NCI-H2196 treated with DMSO at 0.1 percent for 48 hours (cell line): Measurements from ENCODE around the gene DNM3.
"Not testable (repeated sequence)": the region's sequence is repeated elsewhere in the genome, so short reads cannot be mapped to it uniquely, and the experiment has no call there.

Experiments used
- DNase-seq: peaks from one replicate; lab custom pipeline; 2025; ENCODE audit not compliant: unreplicated experiment; lab: John Stamatoyannopoulos, UW

DNM3 gene

DNA sequence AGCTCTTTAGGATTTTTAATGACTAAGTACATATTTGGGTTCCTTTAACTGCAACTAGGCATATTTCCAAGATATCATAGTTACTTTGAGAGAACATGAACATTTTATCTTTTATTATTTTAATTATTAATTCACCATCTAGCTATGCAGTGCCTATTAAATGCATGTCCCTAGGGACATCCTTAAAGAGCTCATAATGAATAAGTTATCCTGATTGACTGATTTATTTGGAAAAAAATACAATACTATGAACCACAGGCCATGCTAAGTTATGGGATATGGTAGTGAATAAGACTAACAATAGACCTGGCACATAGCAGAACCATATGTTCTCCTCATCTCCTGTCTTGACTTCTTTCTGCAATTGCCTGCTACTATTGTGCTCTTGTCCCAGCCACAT lies 562.8 kb downstream of the DNM3 start:
- no peak for DNase-seq

GRCh38 chr1:172405912-172406311 lies 564.6 kb downstream of the DNM3 start:
- DNase-seq = no peak

DNA sequence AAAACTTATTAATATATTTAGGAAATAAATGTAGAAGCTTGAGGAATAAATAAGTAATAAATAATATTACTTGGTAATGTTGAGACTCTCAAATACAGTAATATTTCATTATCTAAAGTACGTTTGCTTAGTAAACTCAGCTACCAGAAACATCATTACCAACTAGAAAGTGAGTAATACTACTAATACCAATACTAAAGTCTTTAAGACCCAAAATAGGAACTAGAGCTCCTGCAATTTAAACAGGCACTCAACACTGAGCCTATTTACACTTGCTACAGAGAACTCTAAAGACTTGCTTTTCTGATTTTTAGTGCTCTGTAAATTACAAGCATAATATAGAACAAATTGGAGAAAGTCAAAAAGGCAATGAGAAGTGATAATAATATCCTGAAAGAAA lies 565.7 kb downstream of the DNM3 start:
- DNase-seq = no peak

DNA sequence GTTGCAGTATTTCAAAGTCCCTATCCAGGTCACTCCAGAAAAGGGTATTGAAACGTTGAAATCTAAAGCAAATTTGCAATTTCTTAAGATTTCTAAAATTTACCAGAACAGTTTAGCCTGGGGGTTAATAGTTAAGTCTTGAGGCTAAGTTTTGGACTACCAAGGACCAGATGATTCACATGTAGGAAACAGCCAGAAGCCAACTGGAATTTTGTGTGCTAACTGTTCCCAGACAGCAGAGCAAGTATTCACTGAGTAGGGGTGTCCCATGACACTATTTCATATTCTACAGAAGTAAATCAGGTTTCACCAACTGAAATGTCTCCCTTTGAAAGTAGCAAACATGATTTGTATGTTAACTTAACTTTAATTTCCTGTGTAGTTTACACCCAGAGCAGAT lies 567.7 kb downstream of the DNM3 start:
- DNase-seq = no peak

DNA sequence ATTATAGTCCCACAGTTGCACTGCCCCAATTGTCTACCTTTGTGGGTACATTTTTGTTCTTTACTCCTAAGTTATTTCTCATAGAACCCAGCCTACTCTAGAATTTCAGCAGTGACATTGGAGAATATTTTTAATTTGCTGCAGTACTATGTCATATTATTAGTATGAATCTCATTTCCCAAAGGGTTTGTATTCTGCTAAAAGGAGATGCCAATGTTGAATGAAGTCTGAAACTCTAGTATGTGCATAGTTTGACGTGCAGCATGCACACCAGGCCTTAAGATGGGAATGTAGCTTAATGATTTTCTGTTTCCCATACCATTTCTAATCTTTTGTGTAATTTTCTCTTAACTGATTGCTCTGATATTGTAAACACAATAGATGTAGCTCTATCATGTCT lies 568.7 kb downstream of the DNM3 start:
- no peak for DNase-seq

DNA sequence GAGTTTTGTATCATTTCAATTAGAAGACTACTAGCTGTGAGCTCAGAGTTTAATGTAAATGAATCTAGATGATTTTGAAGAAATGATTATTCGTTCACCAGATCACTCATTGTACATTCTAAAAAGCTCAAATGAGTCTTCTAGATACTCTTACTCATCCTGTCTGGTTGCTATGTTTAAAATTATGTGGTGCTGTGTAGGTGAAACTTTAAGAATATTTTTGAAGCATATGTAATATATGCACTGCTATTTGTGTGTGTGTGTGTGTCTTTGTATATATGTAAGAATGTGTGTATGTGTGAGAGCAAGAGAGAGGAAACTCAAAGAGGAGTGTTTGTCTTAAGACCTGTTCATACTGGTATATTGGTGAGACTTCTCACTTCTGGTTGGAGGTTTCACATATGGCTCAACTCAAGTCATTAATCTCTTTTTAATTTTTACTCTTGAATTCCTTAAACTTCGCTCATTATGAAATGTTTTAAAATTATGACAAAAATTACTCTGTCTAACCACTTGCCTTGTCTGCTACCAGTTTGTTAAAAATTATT lies 570.6 kb downstream of the DNM3 start:
- no peak for DNase-seq

DNA sequence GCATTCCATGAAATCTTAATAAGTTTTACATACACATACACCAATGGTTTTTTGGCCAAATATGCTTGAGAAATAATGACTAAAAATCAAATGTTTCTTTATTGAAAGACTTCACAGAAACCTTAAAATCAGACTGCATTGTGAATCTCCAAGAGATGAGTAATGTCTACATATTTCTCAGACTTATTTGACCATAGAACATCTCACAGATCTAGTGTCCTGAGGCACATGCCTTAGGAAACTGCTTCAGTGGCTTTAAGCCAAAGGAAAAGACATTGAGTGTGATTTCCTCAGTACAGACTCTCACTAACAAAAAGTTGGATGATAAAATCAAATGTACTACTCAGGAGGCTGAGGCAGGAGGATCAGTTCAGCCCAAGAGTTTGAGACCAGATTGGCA lies 573.0 kb downstream of the DNM3 start:
- no peak for DNase-seq

DNA sequence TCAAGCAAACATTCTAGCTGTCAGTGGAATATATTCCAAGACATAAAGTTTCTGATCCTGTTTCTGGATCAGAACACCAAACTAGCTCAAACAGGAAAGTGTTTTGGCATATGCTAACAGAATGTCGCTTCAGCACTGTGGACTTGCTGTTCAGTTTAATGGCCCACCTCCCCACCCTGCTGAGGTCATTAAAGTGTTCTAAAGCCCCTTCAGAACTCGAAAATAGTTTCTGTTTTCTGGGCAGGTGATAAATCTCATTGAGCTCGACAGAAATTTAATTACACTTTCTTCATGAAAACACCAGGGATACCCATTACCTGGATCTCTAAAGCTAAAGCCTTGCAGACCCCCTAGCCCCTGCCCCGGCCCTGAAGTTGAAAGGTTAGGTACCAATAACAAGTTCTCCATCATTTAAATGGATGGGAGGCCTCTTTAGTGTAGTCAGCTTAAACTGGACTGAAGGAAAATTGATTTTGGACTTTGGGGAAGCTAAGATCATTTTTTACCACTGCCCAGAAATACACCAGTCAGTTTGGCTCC lies 575.3 kb downstream of the DNM3 start:
- DNase-seq = no peak

GRCh38 chr1:172417557-172417956 lies 576.3 kb downstream of the DNM3 start:
- no peak for DNase-seq

DNA sequence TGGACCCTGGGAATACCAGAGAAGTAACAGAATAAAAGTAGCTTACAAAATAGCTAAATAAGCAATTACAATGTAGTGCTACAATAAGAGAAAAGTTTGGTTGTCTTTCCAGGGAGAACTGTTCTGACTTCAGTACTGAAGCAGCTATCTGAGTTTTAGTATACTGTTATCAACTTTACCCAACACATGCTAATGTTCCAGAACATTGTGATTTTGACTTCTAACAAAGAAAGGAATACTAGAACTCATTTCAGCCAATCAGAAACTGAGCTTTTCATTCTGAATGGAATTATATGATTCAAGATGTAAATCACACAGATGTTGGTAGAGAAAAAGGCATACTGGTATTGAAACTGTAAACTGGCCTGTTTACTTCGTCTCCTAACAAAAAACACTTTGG lies 579.1 kb downstream of the DNM3 start, which contains the start of gene C1orf105:
TSS of gene C1orf105 (plus strand) at position 301 of the 400 bp plus-strand sequence. CDS start 201 bp downstream, outside the sequence.
- DNase-seq = no peak

GRCh38 chr1:172421974-172422604 lies 580.8 kb downstream of the DNM3 start:
- DNase-seq = no peak

DNA sequence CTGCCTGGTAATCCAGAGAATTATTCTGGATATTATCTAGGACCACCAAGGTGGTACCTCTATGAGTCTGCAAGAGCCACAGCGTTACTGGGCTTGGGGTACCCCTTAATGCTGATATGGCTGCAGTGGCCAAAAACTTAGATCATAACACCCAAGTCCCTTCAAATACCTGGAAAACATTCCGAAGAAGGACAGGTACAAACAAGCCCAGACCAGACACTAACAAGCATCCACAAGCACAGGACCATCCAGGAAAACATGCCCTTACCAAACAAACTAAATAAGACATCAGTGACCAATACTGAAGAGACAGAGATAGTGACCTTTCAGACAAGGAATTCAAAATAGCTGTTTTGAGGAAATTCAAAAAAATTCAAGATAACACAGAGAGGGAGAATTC lies 582.0 kb downstream of the DNM3 start:
- no peak for DNase-seq

- no peak for DNase-seq
These were observed 584.0 kb downstream of the DNM3 start for GRCh38 chr1:172425339-172425738.

GRCh38 chr1:172427191-172427590 lies 585.9 kb downstream of the DNM3 start:
- DNase-seq = no peak

GRCh38 chr1:172429331-172430127 lies 588.2 kb downstream of the DNM3 start:
- peak; percentile 2 for DNase-seq

- no peak for DNase-seq
These were observed 588.8 kb downstream of the DNM3 start for GRCh38 chr1:172430128-172430454.

- DNase-seq = no peak
These were observed 589.9 kb downstream of the DNM3 start for GRCh38 chr1:172431204-172431603.

DNA sequence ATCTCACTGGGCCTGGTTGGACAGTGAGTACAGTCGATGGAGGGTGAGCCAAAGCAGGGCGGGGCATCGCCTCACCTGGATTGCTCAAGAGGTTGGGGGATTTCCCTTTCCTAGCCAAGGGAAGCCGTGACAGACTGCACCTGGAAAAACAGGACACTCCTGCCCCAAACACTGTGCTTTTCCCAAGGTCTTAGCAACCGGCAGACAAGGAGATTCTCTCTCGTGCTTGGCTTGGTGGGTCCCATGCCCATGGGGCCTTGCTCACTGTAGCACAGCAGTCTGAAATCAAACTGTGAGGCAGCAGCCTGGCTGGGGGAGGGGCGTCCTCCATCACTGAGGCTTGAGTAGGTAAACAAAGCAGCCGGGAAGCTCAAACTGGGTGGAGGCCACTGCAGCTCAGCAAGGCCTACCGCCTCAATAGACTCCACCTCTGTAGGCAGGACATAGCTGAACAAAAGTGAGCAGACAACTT lies 590.5 kb downstream of the DNM3 start:
- DNase-seq = no peak

- not testable (repeated sequence) for DNase-seq
These were observed 595.9 kb downstream of the DNM3 start for GRCh38 chr1:172437183-172437582.

DNA sequence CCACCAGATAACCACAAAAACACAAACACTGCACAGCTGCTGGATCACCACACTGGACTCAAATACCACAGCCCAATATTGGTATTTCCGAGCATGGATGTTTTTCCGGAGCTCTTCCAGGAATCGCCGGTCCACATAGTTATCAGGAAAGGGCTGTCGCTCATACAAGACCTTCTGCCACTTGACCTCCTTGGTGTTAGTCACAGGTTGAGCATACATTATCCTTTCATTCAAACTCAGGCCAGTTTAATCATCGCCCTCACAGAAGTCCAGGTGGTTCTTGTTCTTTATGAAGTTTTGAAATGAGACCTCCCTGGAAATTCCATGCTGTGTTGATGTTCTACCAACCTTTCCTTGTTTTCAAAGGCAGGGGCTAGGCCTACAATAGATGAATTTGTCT lies 601.1 kb downstream of the DNM3 start:
- no peak for DNase-seq

DNA sequence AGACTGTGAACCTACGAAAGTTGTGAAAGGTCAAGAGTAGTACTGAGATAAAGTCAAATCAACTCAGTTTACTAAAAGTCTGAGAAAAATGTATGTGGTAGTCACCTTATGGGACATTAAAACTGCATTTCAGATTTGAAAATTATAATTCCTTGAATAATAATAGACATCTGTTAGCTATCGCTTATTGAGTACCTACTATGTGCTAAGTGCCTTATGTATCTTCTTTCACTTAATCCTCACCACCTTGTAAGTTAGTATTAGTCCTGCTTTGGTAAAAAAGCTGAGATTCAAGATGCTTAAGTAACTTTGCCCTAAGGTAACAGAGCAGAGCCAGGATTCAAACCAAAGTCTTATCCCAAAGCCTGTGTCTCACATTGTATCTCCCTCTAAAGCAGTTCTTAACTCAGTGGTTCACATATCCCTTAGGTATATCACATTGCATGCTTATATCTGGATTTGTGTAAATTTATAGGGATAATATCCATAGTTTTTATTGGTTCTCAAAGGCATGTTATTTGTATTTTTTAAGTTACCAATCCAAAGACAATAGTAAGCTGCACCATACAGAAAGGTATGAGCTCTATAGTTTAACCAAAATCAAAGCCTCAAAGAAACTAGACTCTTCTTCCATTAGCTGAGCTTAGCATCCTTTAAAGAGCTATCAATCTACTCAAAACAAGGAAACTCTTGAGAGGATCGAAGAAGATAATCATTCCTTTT lies 601.7 kb downstream of the DNM3 start:
- DNase-seq = no peak
